GM12878 (cell line): ENCODE measurements around the gene RASGRF2. TPM values are rescaled to one million over a fixed set of nuclear protein-coding genes. Genes with fewer than 3 reads are reported as not detected.

ENCODE experiments used
- ATAC-seq: fragments of 200-7000 bp; cut with Tn5 transposase; 3 replicates; pipeline ENCODE4 v1.9.1; 2020; ENCODE audit warnings: mild to moderate bottlenecking, moderate library complexity
- BruUV-seq: library from RNA; stranded (reverse); fragments of 400-500 nt; replicated peaks from 2 replicates; lab custom pipeline; 2021; lab: Mats Ljungman, UMichigan
- CTCF ChIA-PET: fragments of 300-600 bp; sonication (Branson Sonifier 250); formaldehyde crosslinking; extraction: SDS; loops from one replicate; lab custom pipeline; 2021; ENCODE audit warnings: inconsistent platforms; lab: Yijun Ruan, JAX
- POLR2A ChIA-PET: fragments of 350-600 bp; formaldehyde crosslinking; extraction: SDS; loops from one replicate; lab custom pipeline; 2021; ENCODE audit warnings: inconsistent platforms; lab: Charles Lee
- RAD21 ChIA-PET: fragments of 300-600 bp; sonication (Branson Sonifier 250); formaldehyde crosslinking; loops from one replicate; lab custom pipeline; 2023; ENCODE audit warnings: antibody characterized with exemption; ENCODE audit not compliant: unreplicated experiment; lab: Charles Lee
- SMC1A ChIA-PET: fragments of 300-600 bp; sonication (Branson Sonifier 250); formaldehyde crosslinking; loops from one replicate; lab custom pipeline; 2023; ENCODE audit not compliant: unreplicated experiment, uncharacterized antibody; lab: Charles Lee
- DNase-seq: peaks from one replicate; pipeline ENCODE4 v3.0.0-alpha.2; 2011; ENCODE audit warnings: low read depth, low spot score
- FAIRE-seq: peaks from 3 replicates; lab custom pipeline; 2011; peaks lifted over from hg19 to GRCh38; lab: Jason Lieb, UNC
- H2AFZ ChIP-seq: 2 replicates; pipeline ENCODE4 v1.6.0; 2011; ENCODE audit warnings: low read depth, low read length, control low read depth; ENCODE audit not compliant: control insufficient read depth
- H3K27ac ChIP-seq: 2 replicates; pipeline ENCODE4 v1.5.1; 2011; ENCODE audit warnings: control low read depth; ENCODE audit not compliant: control insufficient read depth, insufficient read depth
- H3K27me3 ChIP-seq, 2 experiments: replicated peaks in 1 of 2; 2 replicates each; pipeline versions ENCODE4 v1.6.0 to v1.6.1; 2011; ENCODE audit warnings: low read length in 1 of 2; ENCODE audit not compliant: control insufficient read depth in 2 of 2, insufficient read depth in 2 of 2
- H3K36me3 ChIP-seq, 2 experiments: 2 replicates each; pipeline ENCODE4 v1.5.1; 2011; ENCODE audit warnings: low read length in 1 of 2; ENCODE audit not compliant: control insufficient read depth in 2 of 2, insufficient read depth in 2 of 2
- H3K4me1 ChIP-seq: 2 replicates; pipeline ENCODE4 v1.6.1; 2011; ENCODE audit warnings: mild to moderate bottlenecking, low read length, moderate library complexity, mixed read lengths; ENCODE audit not compliant: control insufficient read depth, insufficient read depth
- H3K4me2 ChIP-seq: 2 replicates; pipeline ENCODE4 v1.6.0; 2011; ENCODE audit warnings: control low read depth; ENCODE audit not compliant: control insufficient read depth, insufficient read depth
- H3K4me3 ChIP-seq: fragments of 200-600 bp; sonication (generic); 2 replicates; pipeline ENCODE4 v1.5.1; 2016
- H3K79me2 ChIP-seq: 2 replicates; pipeline ENCODE4 v1.6.0; 2011; ENCODE audit warnings: low read length; ENCODE audit not compliant: control insufficient read depth, insufficient read depth
- H3K9ac ChIP-seq: 2 replicates; pipeline ENCODE4 v1.8.0; 2011; ENCODE audit warnings: low read length, control low read depth, mixed read lengths; ENCODE audit not compliant: control insufficient read depth, insufficient read depth
- H3K9me3 ChIP-seq: replicated peaks from 3 replicates; pipeline ENCODE4 v1.5.1; 2011; ENCODE audit warnings: mild to moderate bottlenecking, low read length; ENCODE audit not compliant: control insufficient read depth, insufficient read depth
- H4K20me1 ChIP-seq: 2 replicates; pipeline ENCODE4 v1.6.0; 2011; ENCODE audit not compliant: control insufficient read depth, insufficient read depth
- ATF2 ChIP-seq: IDR thresholded peaks from 2 replicates; pipeline ENCODE4 v1.6.1; 2012; ENCODE audit warnings: low read length, inconsistent platforms
- EP300 ChIP-seq, 2 experiments: fragments of 150-350 bp in 1 of 2; IDR thresholded peaks; 2 replicates each; pipeline ENCODE4 v1.6.1; 2011 to 2012; ENCODE audit warnings: low read depth in 2 of 2, low read length in 2 of 2, borderline replicate concordance in 1 of 2, improper control_type of control experiment in 1 of 2, inconsistent platforms in 1 of 2; ENCODE audit not compliant: control insufficient read depth in 1 of 2
- FOS ChIP-seq: IDR thresholded peaks from 3 replicates; pipeline ENCODE4 v1.6.1; 2011; ENCODE audit warnings: borderline replicate concordance; ENCODE audit not compliant: insufficient read length; ENCODE audit errors: extremely low read depth
- HDAC2 ChIP-seq: fragments of 200-600 bp; sonication (generic); IDR thresholded peaks from 2 replicates; pipeline ENCODE4 v1.6.1; 2017
- IKZF2 ChIP-seq, 2 experiments: fragments of 450-650 bp; IDR thresholded peaks; 2 replicates each; pipeline ENCODE4 v1.6.1; 2017; ENCODE audit warnings: mild to moderate bottlenecking in 2 of 2, moderate library complexity in 2 of 2
- MYB ChIP-seq: fragments of 150-350 bp; IDR thresholded peaks from 2 replicates; pipeline ENCODE4 v1.6.1; 2014; ENCODE audit warnings: mild to moderate bottlenecking, low read depth, low read length, borderline replicate concordance
- NFYB ChIP-seq: IDR thresholded peaks from 2 replicates; pipeline ENCODE4 v1.6.1; 2011; ENCODE audit warnings: low read depth, mild to moderate bottlenecking, low read length, improper control_type of control experiment, moderate library complexity; ENCODE audit not compliant: insufficient read depth
- NR2F1 ChIP-seq: fragments of 450-650 bp; conservative IDR thresholded peaks from 2 replicates; pipeline ENCODE4 v1.6.1; 2017; ENCODE audit warnings: mild to moderate bottlenecking
- POLR2AphosphoS5 ChIP-seq: IDR thresholded peaks from 2 replicates; pipeline ENCODE4 v1.6.1; 2011; ENCODE audit warnings: mild to moderate bottlenecking, low read length, inconsistent platforms
- SMAD1 ChIP-seq: fragments of 450-650 bp; IDR thresholded peaks from 2 replicates; pipeline ENCODE4 v1.6.1; 2018; ENCODE audit warnings: mild to moderate bottlenecking, low read depth; ENCODE audit not compliant: partially characterized antibody
- SUZ12 ChIP-seq: fragments of 200-600 bp; sonication (generic); IDR thresholded peaks from one replicate; pipeline ENCODE4 v1.6.1; 2018; ENCODE audit warnings: antibody characterized with exemption, mild to moderate bottlenecking; ENCODE audit not compliant: unreplicated experiment
- WGBS: methylation state at CpG from one replicate; pipeline ENCODE4 v1.1.6; 2016; ENCODE audit warnings: low lambda C conversion rate; ENCODE audit not compliant: insufficient replicate concordance, insufficient coverage; ENCODE audit errors: missing lambda C conversion rate; 5-methylcytosine and 5-hydroxymethylcytosine counted together
- in situ Hi-C: fragments of 300-500 bp; cut with MboI; formaldehyde crosslinking; loops from 9 replicates; pipeline ENCODE4 v1.14.3; 2018; ENCODE audit warnings: mixed read lengths
- intact Hi-C: fragments of 100-400 bp; cut with micrococcal nuclease; formaldehyde crosslinking; loops from one replicate; pipeline ENCODE4 v1.14.2; 2022; ENCODE audit not compliant: unreplicated experiment
- polyA plus RNA-seq, 11 experiments: library from polyadenylated mRNA; depleted of rRNA in 4 of 11; unstranded in 6 of 11; stranded (reverse) in 5 of 11; fragments of >200 nt; fragmentation: Nextera tagmentation in 4 of 11; fragmentation: Illumina TruSeq in 1 of 11; extraction: Ambion mirVana in 4 of 11; extraction: Trizol in 1 of 11; gene quantifications; 1 replicate in 1 of 11; 2 replicates in 10 of 11; pipeline versions ENCODE4 v1.2.1 to v1.2.3, GENCODE V29; 2011 to 2016; ENCODE audit warnings: inconsistent platforms in 2 of 11, missing spikeins in 2 of 11, low read depth in 1 of 11
- total RNA-seq, 4 experiments: library from RNA; depleted of rRNA in 3 of 4; stranded (reverse); fragments of >200 nt in 3 of 4; fragmentation: Illumina TruSeq in 1 of 4; extraction: Trizol in 1 of 4; gene quantifications; 2 replicates each; pipeline versions ENCODE4 v1.2.1 to v1.2.3, GENCODE V29; 2013 to 2021

RASGRF2 gene
- total and polyA plus RNA-seq, 10 of the 15 experiments (the other 5 are each of a cell fraction or from before 2014, with no cell fraction given), result 0.05 to 0.24 (median 0.07) TPM

DNA sequence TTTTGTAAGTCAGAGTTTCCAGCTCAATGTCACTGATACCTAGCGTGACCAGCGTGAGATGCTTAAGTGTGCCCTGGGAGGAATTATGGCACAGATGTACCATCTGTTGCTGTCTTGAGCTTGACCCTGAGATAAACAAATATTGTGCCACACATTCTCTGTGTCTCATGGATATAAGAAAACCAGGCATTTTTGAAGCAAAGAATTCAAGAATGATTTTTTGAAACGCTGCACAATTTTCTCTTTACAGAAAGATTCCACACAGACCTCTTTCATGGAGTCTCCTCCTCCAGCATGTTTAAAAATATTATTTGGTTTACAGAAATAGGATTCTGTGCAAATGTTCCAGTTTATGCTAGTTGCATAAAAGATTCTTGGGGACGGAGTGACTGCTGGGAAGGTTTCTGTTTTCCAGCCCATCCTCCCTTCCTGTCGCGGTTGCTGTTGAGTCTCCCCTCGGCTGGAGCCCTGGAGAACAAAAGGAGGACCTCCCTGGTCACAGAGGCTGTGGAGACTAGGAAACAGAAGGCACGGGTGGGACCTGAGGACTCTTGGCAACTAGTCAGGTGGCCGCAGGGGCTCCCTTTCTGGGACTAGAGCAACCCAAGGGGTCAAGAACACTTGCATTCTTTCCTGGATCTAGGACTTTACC, 120.8 kb downstream of the RASGRF2 start:
- Histone ChIP-seq H3K9me3 (no peaks in the 10 kb centered on the region; the same call in 2 of the 3 replicates), H3K36me3 (no peaks in the 10 kb centered on the region), H4K20me1 (no peaks in the 10 kb centered on the region), H3K4me2 (no peak overlapping the region), H3K79me2 (no peaks in the 10 kb centered on the region), H3K4me1 (no peaks in the 10 kb centered on the region), H3K9ac (no peak overlapping the region), H3K4me3 (no peak overlapping the region), H3K27me3 (0 out of 4 replicates have a peak, but pooled peaks cover 0 to 2% of the 10 kb centered on the region in 2 experiments), H2AFZ (no peak overlapping the region), H3K27ac (no peak overlapping the region)
- in situ Hi-C loops (no loop called here), intact Hi-C loops (no loop called here)
- no peak for ATAC-seq
- no TSS peak for BruUV-seq
- no peak for DNase-seq
- POLR2A ChIA-PET, result no interaction called here
- SMC1A ChIA-PET, result no interaction called here
- no peak for FAIRE-seq
- no peak for TF ChIP-seq NFYB
- no peak for TF ChIP-seq HDAC2
- no peak for TF ChIP-seq NR2F1
- no peak for TF ChIP-seq MYB
- TF ChIP-seq EP300 (IDR thresholded peaks at IDR 0.05; ENCODE audit: borderline replicate concordance in 1 of 2, control insufficient read depth in 1 of 2, low read depth in 2 of 2, low read length in 2 of 2), result no peak
- TF ChIP-seq POLR2AphosphoS5, result no peak
- TF ChIP-seq ATF2, result no peak
- no peak for TF ChIP-seq SUZ12
- no peak for TF ChIP-seq FOS
- TF ChIP-seq SMAD1, result no peak
- TF ChIP-seq IKZF2 (IDR thresholded peaks at IDR 0.05), result no peak
- WGBS, result 56% methylated on average over 9 of the region's 9 CpGs
- RAD21 ChIA-PET, result no interaction called here
- CTCF ChIA-PET, result no interaction called here
